Aortic smooth muscle cell (primary cell): ENCODE measurements around the gene ZNF473. TPM values are rescaled to one million over a fixed set of nuclear protein-coding genes. Genes with fewer than 3 reads are reported as not detected.

Experiments
- total RNA-seq: library from RNA; depleted of rRNA; stranded (reverse); fragments of >200 nt; gene quantifications from 2 replicates; pipeline ENCODE4 v1.2.3, GENCODE V29; 2014

ZNF473 gene
- 6.0 and 6.7 TPM in 2 replicates for total RNA-seq

GRCh38 chr19:50025794-50026549 is at the start of gene ZNF473:
TSS of gene ZNF473 (plus strand) at chr19:50026005. CDS start at chr19:50031083, 5,078 bp downstream.

DNA sequence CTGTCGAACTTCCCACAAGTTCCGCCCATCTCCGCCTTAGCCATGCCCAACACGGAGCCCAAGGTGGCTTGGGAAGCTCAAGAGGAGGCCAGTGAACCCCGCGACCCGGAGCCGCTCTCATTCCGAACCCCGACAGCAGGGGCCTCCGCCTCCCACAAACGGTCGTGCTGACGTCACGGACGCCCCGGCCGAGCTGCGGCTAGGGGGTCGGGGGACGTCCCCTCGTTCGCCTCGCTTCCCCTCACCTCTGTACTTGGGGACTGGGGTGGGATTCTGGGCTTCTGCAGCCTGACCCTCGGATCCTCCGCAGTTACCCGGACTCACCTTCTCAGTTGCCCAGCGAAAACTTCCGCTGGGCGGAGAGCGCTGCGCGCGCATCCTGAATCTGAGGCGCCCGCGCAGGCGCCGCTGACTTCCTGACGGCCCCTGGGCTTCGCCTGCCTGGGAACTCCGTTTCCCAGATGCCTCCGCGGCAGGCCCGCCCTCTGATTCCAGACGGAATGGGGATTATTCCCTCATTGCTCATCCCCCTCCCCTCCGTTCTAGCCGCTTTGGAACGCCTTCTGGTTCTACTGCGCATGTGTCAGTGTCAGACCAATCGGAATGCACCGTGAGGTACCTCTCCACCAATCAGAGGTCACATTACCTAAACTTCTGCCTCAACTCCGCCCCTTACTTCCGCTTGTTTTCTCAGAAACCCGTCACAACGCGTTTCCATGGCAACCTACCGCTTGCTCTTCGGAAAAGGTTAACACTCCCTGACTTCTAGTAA is 597 bp upstream of the ZNF473 start, which contains the start of gene VRK3:
TSS of gene VRK3 (minus strand) at position 351 of the 772 bp plus-strand sequence. CDS start 9,210 bp downstream, outside the sequence.

Other genes starting within 250 kb of the ZNF473 start
- gene FUZ, start 212.7 kb upstream of the ZNF473 start, total RNA-seq, result 24.3 and 25.8 TPM in 2 replicates
- 16.5 and 16.6 TPM in 2 replicates for gene MED25, start 207.7 kb upstream of the ZNF473 start, total RNA-seq
- gene PTOV1, start 174.8 kb upstream of the ZNF473 start, total RNA-seq, result 51.7 and 55.0 TPM in 2 replicates
- 52.4 and 58.9 TPM in 2 replicates for gene PNKP, start 158.4 kb upstream of the ZNF473 start, total RNA-seq
- gene AKT1S1, start 148.7 kb upstream of the ZNF473 start, total RNA-seq, result 11.0 and 12.4 TPM in 2 replicates
- 9.4 and 12.5 TPM in 2 replicates for gene TBC1D17, start 148.3 kb upstream of the ZNF473 start, total RNA-seq
- gene IL4I1, start 129.1 kb upstream of the ZNF473 start, total RNA-seq, result 0.13 and 0.56 TPM in 2 replicates
- 2.9 and 3.1 TPM in 2 replicates for gene ATF5, start 96.8 kb upstream of the ZNF473 start, total RNA-seq
- gene NUP62, start 96.5 kb upstream of the ZNF473 start, total RNA-seq, result 21.2 and 23.6 TPM in 2 replicates
- gene SIGLEC11, start 64.8 kb upstream of the ZNF473 start, total RNA-seq, result not detected in 2 replicates
- gene VRK3, start 633 bp upstream of the ZNF473 start, total RNA-seq, result 17.0 and 19.8 TPM in 2 replicates
- not detected in 2 replicates for gene IZUMO2, start 137.3 kb downstream of the ZNF473 start, total RNA-seq
- gene MYH14, start 177.6 kb downstream of the ZNF473 start, total RNA-seq, result not detected in 2 replicates